Measurements from ENCODE around the gene IL18RAP.

IL18RAP gene

GRCh38 chr2:102463160-102463559 is 40.2 kb downstream of the IL18RAP start:
- no peak for ATAC-seq
- no peak for TF ChIP-seq ZC3H10 (CRISPR knock-in tag; IDR thresholded peaks at IDR 0.05)
- no peak for TF ChIP-seq POU6F1 (CRISPR knock-in tag; IDR thresholded peaks at IDR 0.05; ENCODE audit: borderline replicate concordance, low read depth)
- no peak for TF ChIP-seq ZNF8 (CRISPR knock-in tag; IDR thresholded peaks at IDR 0.05)
- no peak for TF ChIP-seq CSDC2 (CRISPR knock-in tag; IDR thresholded peaks at IDR 0.05)
- TF ChIP-seq ZNF565 (CRISPR knock-in tag; conservative IDR thresholded peaks at IDR 0.05; ENCODE audit: low read depth): no peak
- TF ChIP-seq PATZ1 (CRISPR knock-in tag; IDR thresholded peaks at IDR 0.05; ENCODE audit: borderline replicate concordance): no peak
- no peak for TF ChIP-seq CSRNP3 (CRISPR knock-in tag; IDR thresholded peaks at IDR 0.05)
- TF ChIP-seq RARB (CRISPR knock-in tag; IDR thresholded peaks at IDR 0.05): no peak
- no peak for TF ChIP-seq ISL1 (CRISPR knock-in tag; IDR thresholded peaks at IDR 0.05)
- no peak for TF ChIP-seq PPARA (CRISPR knock-in tag; IDR thresholded peaks at IDR 0.05; ENCODE audit: borderline replicate concordance)
- TF ChIP-seq OSR1 (CRISPR knock-in tag; IDR thresholded peaks at IDR 0.05): no peak
- no peak for TF ChIP-seq ZFP3 (CRISPR knock-in tag; IDR thresholded peaks at IDR 0.05)
- TF ChIP-seq ZNF70 (CRISPR knock-in tag; IDR thresholded peaks at IDR 0.05): no peak
- no peak for TF ChIP-seq SNAI2 (CRISPR knock-in tag; IDR thresholded peaks at IDR 0.05)
- no peak for TF ChIP-seq ARNTL (CRISPR knock-in tag; IDR thresholded peaks at IDR 0.05; ENCODE audit: borderline replicate concordance, low read depth)
- TF ChIP-seq ESRRG (CRISPR knock-in tag; IDR thresholded peaks at IDR 0.05): no peak
- no peak for TF ChIP-seq CREB5 (CRISPR knock-in tag; IDR thresholded peaks at IDR 0.05; ENCODE audit: low read depth)

- ATAC-seq: no peak
- TF ChIP-seq ESRRG (CRISPR knock-in tag; IDR thresholded peaks at IDR 0.05) (no peak), ZNF8 (CRISPR knock-in tag; IDR thresholded peaks at IDR 0.05) (no peak), PPARA (CRISPR knock-in tag; IDR thresholded peaks at IDR 0.05; ENCODE audit: borderline replicate concordance) (no peak), GLIS3 (CRISPR knock-in tag; IDR thresholded peaks at IDR 0.05) (no peak), ZNF565 (CRISPR knock-in tag; conservative IDR thresholded peaks at IDR 0.05; ENCODE audit: low read depth) (no peak), ISL1 (CRISPR knock-in tag; IDR thresholded peaks at IDR 0.05) (no peak), ZNF70 (CRISPR knock-in tag; IDR thresholded peaks at IDR 0.05) (no peak), RARB (CRISPR knock-in tag; IDR thresholded peaks at IDR 0.05) (no peak), OSR1 (CRISPR knock-in tag; IDR thresholded peaks at IDR 0.05) (no peak), CSRNP3 (CRISPR knock-in tag; IDR thresholded peaks at IDR 0.05) (no peak), TCF4 (CRISPR knock-in tag; IDR thresholded peaks at IDR 0.05; ENCODE audit: borderline replicate concordance) (no peak), POU6F1 (CRISPR knock-in tag; IDR thresholded peaks at IDR 0.05; ENCODE audit: borderline replicate concordance, low read depth) (no peak), CREB5 (CRISPR knock-in tag; IDR thresholded peaks at IDR 0.05; ENCODE audit: low read depth) (no peak), ZFP3 (CRISPR knock-in tag; IDR thresholded peaks at IDR 0.05) (no peak), CSDC2 (CRISPR knock-in tag; IDR thresholded peaks at IDR 0.05) (no peak), ARNTL (CRISPR knock-in tag; IDR thresholded peaks at IDR 0.05; ENCODE audit: borderline replicate concordance, low read depth) (no peak), BACH2 (CRISPR knock-in tag; IDR thresholded peaks at IDR 0.05; ENCODE audit: borderline replicate concordance) (no peak), ZFP30 (CRISPR knock-in tag; IDR thresholded peaks at IDR 0.05) (no peak), ZC3H10 (CRISPR knock-in tag; IDR thresholded peaks at IDR 0.05) (no peak), PATZ1 (CRISPR knock-in tag; IDR thresholded peaks at IDR 0.05; ENCODE audit: borderline replicate concordance) (no peak)
These were observed 47.2 kb downstream of the IL18RAP start for GRCh38 chr2:102470168-102470567.

All from SK-N-SH treated with all-trans-retinoic acid at 6 μM for 48 hours (cell line).